Liver (tissue), 9 donors: ENCODE results near the gene FA2H. TPM values are rescaled to one million over a fixed set of nuclear protein-coding genes. Genes with fewer than 3 reads are reported as not detected.

Experiments used
- DNase-seq: peaks from one replicate; pipeline ENCODE4 v3.0.0-alpha.2; 2017; ENCODE audit warnings: low spot score
- H3K27ac ChIP-seq, 2 donors: one replicate each; pipeline ENCODE4 v1.7.0; 2013; ENCODE audit warnings: inconsistent platforms in 2 of 2, low read length in 2 of 2, control low read depth in 1 of 2, low read depth in 1 of 2, mild to moderate bottlenecking in 1 of 2
- H3K27me3 ChIP-seq, 4 donors: one replicate each; pipeline versions ENCODE4 v1.6.1 to v1.7.0; 2013; ENCODE audit warnings: low read length in 3 of 4, inconsistent platforms in 1 of 4, mild to moderate bottlenecking in 1 of 4, moderate library complexity in 1 of 4; ENCODE audit not compliant: control insufficient read depth in 4 of 4, insufficient read depth in 4 of 4
- H3K36me3 ChIP-seq, 4 donors: one replicate each; pipeline versions ENCODE4 v1.6.1 to v1.7.0; 2013; ENCODE audit warnings: low read length in 3 of 4, mild to moderate bottlenecking in 3 of 4, low read depth in 1 of 4, moderate library complexity in 1 of 4; ENCODE audit not compliant: control insufficient read depth in 4 of 4, insufficient read depth in 3 of 4
- H3K4me1 ChIP-seq, 4 donors: one replicate each; pipeline versions ENCODE4 v1.6.1 to v1.7.0; 2013; ENCODE audit warnings: low read length in 3 of 4, mild to moderate bottlenecking in 3 of 4, moderate library complexity in 1 of 4; ENCODE audit not compliant: control insufficient read depth in 4 of 4, insufficient read depth in 4 of 4
- H3K4me3 ChIP-seq, 3 donors: one replicate each; pipeline versions ENCODE4 v1.6.1 to v1.7.0; 2013; ENCODE audit warnings: low read length in 3 of 3, control low read depth in 1 of 3, low read depth in 1 of 3, mild to moderate bottlenecking in 1 of 3
- H3K9ac ChIP-seq, 2 donors: one replicate each; pipeline ENCODE4 v1.7.0; 2013; ENCODE audit warnings: low read length in 2 of 2, mild to moderate bottlenecking in 2 of 2, moderate library complexity in 2 of 2, control low read depth in 1 of 2, low read depth in 1 of 2
- H3K9me3 ChIP-seq, 4 donors: one replicate each; pipeline versions ENCODE4 v1.6.1 to v1.7.0; 2013; ENCODE audit warnings: low read length in 3 of 4; ENCODE audit not compliant: control insufficient read depth in 4 of 4
- ATF3 ChIP-seq: IDR thresholded peaks from 2 replicates; pipeline ENCODE4 v1.6.1; 2016; ENCODE audit warnings: antibody characterized with exemption
- CTCF ChIP-seq: fragments of 150-350 bp; IDR thresholded peaks from 2 replicates; pipeline ENCODE4 v1.5.1; 2017; ENCODE audit warnings: improper control_type of control experiment, low read depth, low read length; ENCODE audit not compliant: missing input control
- EGR1 ChIP-seq, 2 donors: IDR thresholded peaks; 2 replicates each; pipeline ENCODE4 v1.6.1; 2016 to 2018; ENCODE audit warnings: antibody characterized with exemption in 2 of 2, low read depth in 2 of 2
- FOXA1 ChIP-seq: IDR thresholded peaks from 2 replicates; pipeline ENCODE4 v1.6.1; 2016; ENCODE audit warnings: antibody characterized with exemption
- GABPA ChIP-seq, 2 donors: IDR thresholded peaks in 1 of 2; conservative IDR thresholded peaks in 1 of 2; 2 replicates each; pipeline ENCODE4 v1.6.1; 2016; ENCODE audit warnings: antibody characterized with exemption in 2 of 2, mild to moderate bottlenecking in 1 of 2, moderate library complexity in 1 of 2
- HNF4A ChIP-seq, 2 donors: conservative IDR thresholded peaks; 2 replicates each; pipeline ENCODE4 v1.6.1; 2016; ENCODE audit warnings: antibody characterized with exemption in 2 of 2, mild to moderate bottlenecking in 2 of 2
- HNF4G ChIP-seq: IDR thresholded peaks from 2 replicates; pipeline ENCODE4 v1.6.1; 2016; ENCODE audit warnings: antibody characterized with exemption
- JUND ChIP-seq, 2 donors: IDR thresholded peaks; 2 replicates each; pipeline ENCODE4 v1.6.1; 2016; ENCODE audit warnings: antibody characterized with exemption in 2 of 2
- MAX ChIP-seq: IDR thresholded peaks from 2 replicates; pipeline ENCODE4 v1.6.1; 2016; ENCODE audit warnings: antibody characterized with exemption
- NR2F2 ChIP-seq: IDR thresholded peaks from 2 replicates; pipeline ENCODE4 v1.6.1; 2016; ENCODE audit warnings: antibody characterized with exemption
- RAD21 ChIP-seq, 2 donors: IDR thresholded peaks; 2 replicates each; pipeline ENCODE4 v1.6.1; 2016; ENCODE audit warnings: antibody characterized with exemption in 2 of 2, mild to moderate bottlenecking in 2 of 2
- RXRA ChIP-seq, 2 donors: IDR thresholded peaks; 2 replicates each; pipeline ENCODE4 v1.6.1; 2017 to 2018; ENCODE audit warnings: antibody characterized with exemption in 2 of 2, mild to moderate bottlenecking in 1 of 2
- SP1 ChIP-seq: IDR thresholded peaks from 2 replicates; pipeline ENCODE4 v1.6.1; 2018; ENCODE audit warnings: antibody characterized with exemption, mild to moderate bottlenecking
- TAF1 ChIP-seq: conservative IDR thresholded peaks from 2 replicates; pipeline ENCODE4 v1.6.1; 2016; ENCODE audit warnings: antibody characterized with exemption, mild to moderate bottlenecking
- ZBTB33 ChIP-seq: IDR thresholded peaks from 2 replicates; pipeline ENCODE4 v1.6.1; 2016; ENCODE audit warnings: antibody characterized with exemption
- WGBS: extraction: QIAGEN DNeasy Blood & Tissue Kit; methylation state at CpG from one replicate; pipeline ENCODE4 v1.1.7; 2013; 5-methylcytosine and 5-hydroxymethylcytosine counted together
- polyA plus RNA-seq, 2 donors: library from polyadenylated mRNA; stranded (reverse) in 1 of 2; unstranded in 1 of 2; fragments of 200-250 nt in 1 of 2; fragments of >200 nt in 1 of 2; fragmentation: Nextera tagmentation in 1 of 2; extraction: Ambion mirVana in 1 of 2; gene quantifications; one replicate each; pipeline versions ENCODE4 v1.2.1 to v1.2.3, GENCODE V29; 2013 to 2015
- total RNA-seq, 2 donors: library from RNA; depleted of rRNA; stranded (reverse); fragments of >200 nt; gene quantifications; one replicate each; pipeline ENCODE4 v1.2.3, GENCODE V29; 2014
- donor health status: healthy.
- donor health status: healthy.
- donor health status: healthy.
- donor health status: healthy.
- donor health status: healthy.

FA2H gene
- total and polyA plus RNA-seq, 4 donors, result 0.02 to 0.17 (median 0.14) TPM; not detected in 1

- Histone ChIP-seq H3K4me3 (no peak overlapping the region), H3K9ac (no peak overlapping the region), H3K27me3 (peaks cover 0 to 2% (median 0%) of the 10 kb centered on the region in 4 donors), H3K9me3 (peaks cover 0 to under 1% (median 0%) of the 10 kb centered on the region in 4 donors), H3K36me3 (no peaks in the 10 kb centered on the region), H3K27ac (no peak overlapping the region), H3K4me1 (no peaks in the 10 kb centered on the region)
- 44% methylated on average over 1 of the region's 1 CpG for WGBS
- TF ChIP-seq ZBTB33 (no peak), ATF3 (no peak), MAX (no peak), SP1 (no peak), TAF1 (no peak), NR2F2 (no peak), HNF4A (conservative IDR thresholded peaks at IDR 0.05) (no peak), HNF4G (no peak), RXRA (IDR thresholded peaks at IDR 0.05) (no peak), CTCF (no peak), GABPA (IDR thresholded peaks at IDR 0.05 in 1 of 2, conservative IDR thresholded peaks at IDR 0.05 in 1 of 2) (no peak)
- no peak for DNase-seq
These were observed 22.8 kb upstream of the FA2H start for GRCh38 chr16:74797414-74797813.

DNA sequence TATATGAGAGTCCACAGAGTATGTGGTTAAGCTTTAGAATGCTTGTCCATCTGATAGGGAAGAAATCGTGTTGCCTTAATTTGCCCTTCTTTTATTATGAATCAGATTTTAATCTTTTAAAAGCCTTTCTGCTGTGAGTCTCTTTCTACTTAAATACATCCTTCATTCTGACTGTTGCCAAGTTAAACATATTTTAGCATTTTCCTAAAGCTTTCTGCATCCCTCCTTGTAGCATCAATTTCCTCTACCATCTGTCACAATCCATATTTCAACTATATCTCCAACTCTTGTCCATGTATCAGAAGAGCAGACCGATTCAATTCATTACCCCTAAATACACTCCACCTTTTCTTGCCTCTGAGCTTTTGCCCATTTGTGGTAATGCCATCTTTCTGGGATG lies 20.5 kb upstream of the FA2H start:
- H3K4me3 ChIP-seq, result no peak overlapping the region
- no peak overlapping the region for H3K27ac ChIP-seq
- H3K27me3 ChIP-seq, result peaks cover 0 to 2% (median 0%) of the 10 kb centered on the region in 4 donors
- no peak for TF ChIP-seq ATF3
- TF ChIP-seq RAD21 (IDR thresholded peaks at IDR 0.05), result no peak
- no peak for TF ChIP-seq FOXA1
- TF ChIP-seq SP1, result no peak
- TF ChIP-seq ZBTB33, result no peak
- no peak for TF ChIP-seq HNF4A (conservative IDR thresholded peaks at IDR 0.05)
- TF ChIP-seq HNF4G, result no peak
- no peak for TF ChIP-seq JUND (IDR thresholded peaks at IDR 0.05)
- TF ChIP-seq CTCF, result no peak
- no peak for TF ChIP-seq EGR1 (IDR thresholded peaks at IDR 0.05; ENCODE audit: low read depth in 2 of 2)
- TF ChIP-seq RXRA (IDR thresholded peaks at IDR 0.05), result no peak
- TF ChIP-seq GABPA (IDR thresholded peaks at IDR 0.05 in 1 of 2, conservative IDR thresholded peaks at IDR 0.05 in 1 of 2), result no peak
- TF ChIP-seq MAX, result no peak
- H3K9me3 ChIP-seq, result peaks cover 0 to 3% (median 0%) of the 10 kb centered on the region in 4 donors
- H3K4me1 ChIP-seq, result no peaks in the 10 kb centered on the region
- H3K9ac ChIP-seq, result no peak overlapping the region
- H3K36me3 ChIP-seq, result no peaks in the 10 kb centered on the region
- no peak for DNase-seq
- 76% methylated on average over 2 of the region's 2 CpGs for WGBS
